Measurements from ENCODE around the gene PHACTR3. TPM values are rescaled to one million over a fixed set of nuclear protein-coding genes. Genes with fewer than 3 reads are reported as not detected.

Gene PHACTR3
- total and polyA plus RNA-seq, 2 of the 8 experiments (the other 6 are each of a cell fraction or from before 2014, with no cell fraction given): 0.05 to 0.13 TPM

GRCh38 chr20:59648466-59649070 is 44.2 kb downstream of the PHACTR3 start (continued):
- TF ChIP-seq BACH1 (IDR thresholded peaks at IDR 0.05; ENCODE audit: low read length): no peak
- TF ChIP-seq ZNF274 (IDR thresholded peaks at IDR 0.05; ENCODE audit: borderline replicate concordance, extremely low read depth, low read length): no peak
- no peak for TF ChIP-seq FOSL1 (IDR thresholded peaks at IDR 0.05; ENCODE audit: insufficient read depth, low read depth, low read length)
- TF ChIP-seq BCL11A (IDR thresholded peaks at IDR 0.05; ENCODE audit: low read depth in 2 of 2, low read length in 2 of 2): no peak
- TF ChIP-seq SP2 (IDR thresholded peaks at IDR 0.05; ENCODE audit: low read length): no peak
